ENCODE results near the gene SCN3A.
A peak's percentile ranks its signal among the peaks of the same experiment; 100 is the strongest.

SCN3A gene

DNA sequence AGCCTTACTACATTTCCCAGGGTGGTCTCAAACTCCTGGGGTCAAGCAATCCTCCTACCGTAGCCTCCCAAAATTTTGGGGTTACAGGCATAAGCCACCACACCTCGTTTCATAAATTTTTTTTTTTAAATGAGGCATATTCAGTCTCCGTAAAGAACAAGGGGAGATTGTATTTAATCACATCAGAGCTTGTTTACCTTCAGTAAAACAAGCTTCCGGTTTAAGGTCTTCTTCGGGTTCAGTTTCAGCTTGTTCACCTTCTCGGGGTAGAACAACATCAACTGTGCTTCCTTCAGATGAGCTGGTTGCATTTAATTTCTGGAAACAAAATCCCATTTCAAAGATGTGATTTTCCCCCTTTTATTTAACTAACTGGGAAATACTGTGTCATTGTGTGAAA, 88.6 kb downstream of the SCN3A start:
- H3K4me3 ChIP-seq (ENCODE audit: low read length), result no peak overlapping the region
- TF ChIP-seq, protein P1, sequence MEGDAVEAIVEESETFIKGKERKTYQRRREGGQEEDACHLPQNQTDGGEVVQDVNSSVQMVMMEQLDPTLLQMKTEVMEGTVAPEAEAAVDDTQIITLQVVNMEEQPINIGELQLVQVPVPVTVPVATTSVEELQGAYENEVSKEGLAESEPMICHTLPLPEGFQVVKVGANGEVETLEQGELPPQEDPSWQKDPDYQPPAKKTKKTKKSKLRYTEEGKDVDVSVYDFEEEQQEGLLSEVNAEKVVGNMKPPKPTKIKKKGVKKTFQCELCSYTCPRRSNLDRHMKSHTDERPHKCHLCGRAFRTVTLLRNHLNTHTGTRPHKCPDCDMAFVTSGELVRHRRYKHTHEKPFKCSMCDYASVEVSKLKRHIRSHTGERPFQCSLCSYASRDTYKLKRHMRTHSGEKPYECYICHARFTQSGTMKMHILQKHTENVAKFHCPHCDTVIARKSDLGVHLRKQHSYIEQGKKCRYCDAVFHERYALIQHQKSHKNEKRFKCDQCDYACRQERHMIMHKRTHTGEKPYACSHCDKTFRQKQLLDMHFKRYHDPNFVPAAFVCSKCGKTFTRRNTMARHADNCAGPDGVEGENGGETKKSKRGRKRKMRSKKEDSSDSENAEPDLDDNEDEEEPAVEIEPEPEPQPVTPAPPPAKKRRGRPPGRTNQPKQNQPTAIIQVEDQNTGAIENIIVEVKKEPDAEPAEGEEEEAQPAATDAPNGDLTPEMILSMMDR (IDR thresholded peaks at IDR 0.05; ENCODE audit: insufficient read depth, low read depth, low read length, missing control alignments), result no peak
- no peak for DNase-seq (ENCODE audit: low read depth)

DNA sequence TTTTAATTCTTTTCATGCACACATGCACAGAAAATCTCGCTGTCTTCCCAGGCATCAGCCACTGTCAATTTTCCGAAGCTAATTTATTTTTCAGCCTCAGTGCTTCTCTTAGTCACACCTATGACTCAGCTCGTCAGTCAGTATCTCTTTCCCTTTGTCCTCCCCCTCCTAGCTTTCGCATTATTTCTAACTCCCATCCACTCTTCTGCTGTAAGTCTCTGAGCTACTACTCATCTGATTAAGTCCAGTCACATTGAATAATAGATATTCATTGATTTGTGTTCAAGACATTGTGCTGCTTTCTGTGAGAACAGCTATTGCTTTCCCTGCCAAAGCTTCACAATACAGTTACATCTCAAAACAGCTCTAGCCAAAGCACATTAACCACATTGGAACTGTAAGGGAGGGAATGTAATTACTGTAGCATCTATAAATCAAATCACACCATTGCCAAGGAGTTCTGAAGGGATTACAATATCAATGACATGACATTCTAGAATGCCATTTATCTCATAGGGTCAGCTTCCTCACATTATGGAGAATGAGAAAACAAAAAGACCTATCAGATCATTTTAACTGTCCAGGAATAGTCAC, 89.4 kb downstream of the SCN3A start:
- TF ChIP-seq, protein P1 (IDR thresholded peaks at IDR 0.05; ENCODE audit: insufficient read depth, low read depth, low read length, missing control alignments), result no peak
- DNase-seq (ENCODE audit: low read depth), result peak; percentile 77
- H3K4me3 ChIP-seq (ENCODE audit: low read length), result no peak overlapping the region

DNA sequence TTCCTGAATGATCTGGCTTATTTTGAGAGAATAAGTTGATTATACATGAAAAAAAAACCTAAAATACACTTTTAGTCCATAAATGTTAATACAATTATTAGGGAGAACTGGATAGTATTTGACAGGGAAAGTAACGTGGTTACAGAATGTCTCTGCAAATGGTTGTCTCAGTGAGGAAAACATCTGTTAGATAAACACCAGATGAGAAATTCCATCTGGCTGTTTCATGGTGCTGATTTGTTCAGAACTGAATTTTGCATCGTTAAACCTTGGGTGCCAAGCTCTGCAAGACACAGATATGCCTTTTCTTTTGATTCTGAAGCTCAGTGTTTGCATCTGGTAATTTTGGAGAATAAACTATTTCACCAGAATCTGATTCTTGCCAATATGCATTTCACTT, 90.4 kb downstream of the SCN3A start:
- no peak for DNase-seq (ENCODE audit: low read depth)
- TF ChIP-seq, protein P1 (IDR thresholded peaks at IDR 0.05; ENCODE audit: insufficient read depth, low read depth, low read length, missing control alignments), result no peak

DNA sequence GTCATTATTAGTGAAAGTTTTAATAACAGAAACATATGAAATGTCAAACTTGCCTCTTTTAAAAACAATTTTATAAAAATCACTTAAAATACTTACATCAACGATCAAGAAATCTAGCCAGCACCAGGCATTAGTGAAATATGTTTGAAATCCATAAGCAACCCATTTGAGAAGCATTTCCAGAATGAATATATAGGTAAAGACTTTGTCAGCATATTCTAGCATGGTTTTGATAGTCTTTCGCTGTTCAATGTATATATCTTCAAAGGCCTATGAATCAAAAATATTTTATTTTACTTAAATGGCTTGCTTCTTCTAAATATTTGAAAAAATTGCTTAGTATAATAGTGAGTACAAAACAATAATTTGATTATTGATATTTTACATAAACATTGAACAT, 91.1 kb downstream of the SCN3A start:
- no peak overlapping the region for H3K4me3 ChIP-seq (ENCODE audit: low read length)
- TF ChIP-seq, protein P1 (IDR thresholded peaks at IDR 0.05; ENCODE audit: insufficient read depth, low read depth, low read length, missing control alignments), result no peak
- DNase-seq (ENCODE audit: low read depth), result no peak

More for the DNA sequence above, 90.4 kb downstream of the SCN3A start:
- no peak overlapping the region for H3K4me3 ChIP-seq (ENCODE audit: low read length)

DNA sequence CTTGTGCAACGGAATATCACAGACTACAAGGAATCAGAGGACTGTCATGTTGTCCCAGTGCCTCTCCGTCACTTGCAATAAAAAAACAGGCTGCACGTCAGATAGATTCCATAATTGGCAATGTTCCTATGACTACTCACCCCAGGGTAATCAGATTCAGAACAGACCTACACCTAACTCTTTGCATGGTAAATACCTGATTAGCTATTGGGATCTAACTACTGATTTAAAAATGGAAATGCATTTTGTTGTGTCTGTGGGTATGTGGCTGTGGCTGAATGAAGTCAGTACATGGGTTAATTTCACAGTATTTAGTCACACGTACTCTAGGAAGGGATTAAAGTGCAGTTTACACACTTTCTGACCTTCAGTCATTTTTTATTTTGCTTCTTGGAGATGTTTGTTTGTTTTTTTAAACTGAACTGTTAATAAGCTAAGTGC, 91.7 kb downstream of the SCN3A start:
- DNase-seq (ENCODE audit: low read depth), result no peak
- TF ChIP-seq, protein P1 (IDR thresholded peaks at IDR 0.05; ENCODE audit: insufficient read depth, low read depth, low read length, missing control alignments), result no peak
- H3K4me3 ChIP-seq (ENCODE audit: low read length), result no peak overlapping the region

DNA sequence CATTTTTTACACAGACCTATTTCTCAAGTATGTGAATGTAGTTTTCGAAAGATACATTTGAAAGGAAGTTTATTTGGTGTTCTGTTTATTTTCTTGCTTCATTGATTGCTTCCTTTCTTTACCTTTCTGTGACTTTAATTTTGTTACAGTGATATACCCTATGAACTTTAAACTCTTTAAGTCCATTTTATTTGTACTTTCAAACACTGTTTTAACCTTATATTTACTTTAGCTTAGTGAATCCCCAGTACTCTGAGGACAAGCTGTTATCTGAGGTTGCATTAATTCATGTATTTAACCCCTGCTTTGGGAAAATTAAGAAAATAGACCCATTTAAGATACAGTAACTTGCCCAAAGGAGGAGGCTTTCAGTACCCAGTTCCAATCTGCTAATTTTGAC, 93.5 kb downstream of the SCN3A start:
- TF ChIP-seq, protein P1 (IDR thresholded peaks at IDR 0.05; ENCODE audit: insufficient read depth, low read depth, low read length, missing control alignments), result no peak
- no peak overlapping the region for H3K4me3 ChIP-seq (ENCODE audit: low read length)
- DNase-seq (ENCODE audit: low read depth), result no peak

DNA sequence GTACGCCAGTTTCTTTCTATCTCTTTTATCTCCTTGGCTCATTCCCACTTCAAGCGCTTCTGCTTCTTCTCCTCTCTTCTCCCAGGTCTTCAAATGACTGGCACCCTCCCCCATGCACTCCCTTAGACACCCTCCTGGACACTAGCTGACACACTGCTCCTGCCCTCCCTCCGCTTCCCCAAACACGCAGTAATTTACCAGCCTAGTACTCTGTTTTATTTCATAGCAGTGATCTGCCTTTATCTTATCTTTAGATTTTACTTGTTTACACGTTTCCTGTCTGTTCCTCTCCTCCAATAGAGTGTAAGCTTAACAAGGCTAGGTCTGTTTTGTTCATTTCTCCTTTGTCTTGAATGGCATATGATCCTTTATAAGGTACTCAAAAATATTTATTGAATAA, 93.9 kb downstream of the SCN3A start:
- TF ChIP-seq, protein P1 (IDR thresholded peaks at IDR 0.05; ENCODE audit: insufficient read depth, low read depth, low read length, missing control alignments), result no peak
- no peak for DNase-seq (ENCODE audit: low read depth)
- no peak overlapping the region for H3K4me3 ChIP-seq (ENCODE audit: low read length)
